IgD-negative memory B cell (primary cell): ENCODE measurements around the gene LRPPRC. TPM values are rescaled to one million over a fixed set of nuclear protein-coding genes. Genes with fewer than 3 reads are reported as not detected.
"Not testable (repeated sequence)": the region's sequence is repeated elsewhere in the genome, so short reads cannot be mapped to it uniquely, and the experiment has no call there.

Experiments
- H3K27ac Mint-ChIP-seq, 3 donors: one replicate each; pipeline ENCODE4 v1.8.0; 2020 to 2022; ENCODE audit warnings: mild to moderate bottlenecking in 3 of 3, mixed read lengths in 3 of 3, moderate library complexity in 1 of 3
- H3K27me3 Mint-ChIP-seq: one replicate; pipeline ENCODE4 v1.8.0; 2021; ENCODE audit warnings: mixed read lengths
- H3K36me3 Mint-ChIP-seq: one replicate; pipeline ENCODE4 v1.8.0; 2020; ENCODE audit warnings: mild to moderate bottlenecking, mixed read lengths
- H3K4me1 Mint-ChIP-seq, 3 donors: one replicate each; pipeline ENCODE4 v1.8.0; 2020 to 2022; ENCODE audit warnings: mixed read lengths in 3 of 3, mild to moderate bottlenecking in 1 of 3
- H3K4me3 Mint-ChIP-seq, 4 donors: one replicate each; pipeline ENCODE4 v1.8.0; 2020 to 2022; ENCODE audit warnings: mild to moderate bottlenecking in 4 of 4, mixed read lengths in 4 of 4, moderate library complexity in 3 of 4
- H3K9me3 Mint-ChIP-seq, 3 donors: one replicate each; pipeline ENCODE4 v1.8.0; 2020 to 2021; ENCODE audit warnings: mixed read lengths in 3 of 3, mild to moderate bottlenecking in 1 of 3
- polyA plus RNA-seq: library from polyadenylated mRNA; unstranded; fragments of 300-500 nt; fragmentation: Illumina TruSeq; gene quantifications from one replicate; pipeline ENCODE4 v1.2.3, GENCODE V29; 2021

The LRPPRC gene
- 36.5 TPM for polyA plus RNA-seq

DNA sequence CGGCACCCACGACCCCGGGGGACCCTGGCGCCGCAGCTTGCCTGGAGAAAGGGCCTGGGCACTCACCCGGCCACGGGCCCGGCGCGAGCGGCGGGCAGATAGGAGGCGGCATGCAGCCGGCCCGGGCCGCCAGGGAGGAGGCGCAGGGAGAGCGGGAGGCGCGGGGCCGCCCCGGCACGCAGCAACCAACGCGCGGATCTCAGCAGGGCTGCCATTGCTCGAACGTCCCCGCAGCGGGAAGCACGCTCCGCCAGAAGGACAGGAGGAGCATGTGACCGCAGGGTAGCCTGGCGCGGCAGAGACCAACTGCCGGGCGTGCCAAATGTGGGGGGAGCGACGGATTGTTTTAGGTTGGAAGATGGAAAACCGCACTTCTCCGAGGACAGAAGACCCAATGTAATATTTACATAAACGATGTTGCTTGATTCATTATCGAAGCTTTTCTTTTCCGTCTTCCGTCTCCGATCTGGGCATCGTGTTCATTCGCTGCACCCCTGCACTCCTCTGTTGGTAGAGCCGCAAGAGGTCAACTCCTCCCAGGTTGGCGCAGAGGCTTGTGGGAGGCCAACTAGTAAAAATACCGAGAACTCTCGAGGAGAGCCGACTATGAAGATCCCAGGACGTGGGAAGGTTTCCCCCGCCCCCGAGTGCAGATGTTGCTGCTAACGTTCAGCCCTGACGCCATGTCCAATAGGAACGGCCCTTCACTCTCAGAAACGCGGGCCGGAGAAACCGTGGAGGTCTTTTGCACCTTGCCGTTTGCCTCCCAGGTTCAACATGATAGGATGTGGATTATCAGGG, at the start of gene LRPPRC:
Gene LRPPRC, minus strand, starts transcription at position 257 of the 801 bp plus-strand sequence. Its CDS starts 42 bp downstream, at position 215.
- Mint-ChIP-seq H3K9me3 (no peaks in the 10 kb centered on the region), H3K4me3 (peak within 1 kb of the TSS; percentile 87 to 96 (median 96)), H3K36me3 (no peaks in the 10 kb centered on the region), H3K4me1 (peaks cover 30 to 41% (median 40%) of the 10 kb centered on the region in 3 donors), H3K27me3 (no peaks in the 10 kb centered on the region), H3K27ac (peak within 1 kb of the TSS; percentile 76 to 99 (median 98))

DNA sequence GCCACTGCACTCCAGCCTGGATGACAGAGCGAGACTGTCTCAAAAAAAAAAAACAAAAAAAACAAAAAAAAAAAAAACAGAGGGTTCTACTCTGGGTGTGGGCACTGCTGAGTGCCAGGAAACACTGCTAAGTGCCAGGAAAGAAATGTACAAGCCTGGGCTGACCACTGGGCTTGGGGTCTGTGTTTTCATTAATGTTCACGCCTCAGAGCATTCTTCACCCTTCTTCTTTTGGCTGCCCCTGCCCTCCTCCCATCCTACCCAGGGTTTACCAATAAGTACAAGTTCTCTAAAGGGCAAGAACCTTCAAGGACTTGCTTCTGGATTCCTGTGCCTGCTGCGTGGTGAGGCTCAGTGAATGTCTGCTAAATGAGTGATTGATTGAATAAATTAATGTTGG, 49.3 kb upstream of the LRPPRC start:
- peaks cover 0 to 3% (median 0%) of the 10 kb centered on the region in 3 donors for H3K4me1 Mint-ChIP-seq
- H3K9me3 Mint-ChIP-seq = peaks cover 0 to 2% (median 0%) of the 10 kb centered on the region in 3 donors
- H3K4me3 Mint-ChIP-seq = peak overlapping the region in 1 of 4 donors; percentile 23
- H3K27ac Mint-ChIP-seq = no peak overlapping the region
- H3K36me3 Mint-ChIP-seq = no peaks in the 10 kb centered on the region
- peaks cover 2% of the 10 kb centered on the region for H3K27me3 Mint-ChIP-seq

GRCh38 chr2:44044281-44044720, 48.5 kb upstream of the LRPPRC start:
- H3K4me1 Mint-ChIP-seq = peaks cover 0 to 3% (median 0%) of the 10 kb centered on the region in 3 donors
- peaks cover 2% of the 10 kb centered on the region for H3K27me3 Mint-ChIP-seq
- no peak overlapping the region for H3K4me3 Mint-ChIP-seq
- H3K36me3 Mint-ChIP-seq = no peaks in the 10 kb centered on the region
- H3K9me3 Mint-ChIP-seq = peaks cover 0 to 2% (median 0%) of the 10 kb centered on the region in 3 donors
- peak overlapping the region in 1 of 3 donors; percentile 47 for H3K27ac Mint-ChIP-seq

DNA sequence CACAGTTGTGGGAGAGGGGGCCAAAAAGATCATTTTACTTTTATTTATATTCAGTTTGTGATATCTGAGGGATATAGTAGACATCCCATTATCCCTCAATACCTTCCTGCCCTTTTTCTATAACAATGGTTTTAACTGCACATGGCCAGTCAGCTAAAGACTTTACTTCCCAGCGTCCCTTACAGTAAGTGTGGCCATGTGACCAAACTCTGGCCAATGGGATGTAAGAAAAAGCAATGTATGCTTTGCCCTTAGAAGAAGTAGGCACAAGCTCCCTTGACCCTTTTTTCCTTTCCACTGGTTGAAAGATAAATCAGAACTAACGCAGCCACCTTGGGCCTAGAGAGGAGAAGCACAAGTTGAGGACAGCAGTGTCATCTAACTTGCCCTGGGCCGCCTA, 44.6 kb upstream of the LRPPRC start:
- H3K4me3 Mint-ChIP-seq = no peak overlapping the region
- no peaks in the 10 kb centered on the region for H3K9me3 Mint-ChIP-seq
- peaks cover 0 to 3% (median 0%) of the 10 kb centered on the region in 3 donors for H3K4me1 Mint-ChIP-seq
- no peaks in the 10 kb centered on the region for H3K36me3 Mint-ChIP-seq
- H3K27ac Mint-ChIP-seq = no peak overlapping the region
- peaks cover 2% of the 10 kb centered on the region for H3K27me3 Mint-ChIP-seq

DNA sequence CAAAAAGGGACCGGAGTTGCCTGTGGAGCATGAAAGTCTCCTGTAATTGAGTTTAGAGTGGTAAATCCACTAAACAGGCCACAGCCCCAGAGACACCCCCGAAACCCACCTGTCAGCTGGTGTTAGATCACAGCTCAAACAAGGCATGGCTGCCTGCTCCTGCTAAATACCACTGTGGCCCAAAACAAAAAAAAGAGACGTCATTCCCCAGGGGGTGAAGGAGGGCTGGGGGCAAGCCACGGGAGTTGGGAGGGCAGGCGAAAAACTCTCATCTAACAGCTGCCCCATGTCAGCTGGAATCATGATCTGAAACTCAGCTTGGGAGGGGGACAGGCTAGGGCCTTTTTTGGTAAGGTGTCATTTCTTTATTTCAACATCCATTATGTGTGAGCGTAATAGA, 42.5 kb upstream of the LRPPRC start:
- no peaks in the 10 kb centered on the region for H3K9me3 Mint-ChIP-seq
- no peak overlapping the region for H3K27ac Mint-ChIP-seq
- peaks cover 2% of the 10 kb centered on the region for H3K27me3 Mint-ChIP-seq
- no peaks in the 10 kb centered on the region for H3K36me3 Mint-ChIP-seq
- H3K4me1 Mint-ChIP-seq = no peaks in the 10 kb centered on the region
- peak overlapping the region in 1 of 4 donors; percentile 4 for H3K4me3 Mint-ChIP-seq

DNA sequence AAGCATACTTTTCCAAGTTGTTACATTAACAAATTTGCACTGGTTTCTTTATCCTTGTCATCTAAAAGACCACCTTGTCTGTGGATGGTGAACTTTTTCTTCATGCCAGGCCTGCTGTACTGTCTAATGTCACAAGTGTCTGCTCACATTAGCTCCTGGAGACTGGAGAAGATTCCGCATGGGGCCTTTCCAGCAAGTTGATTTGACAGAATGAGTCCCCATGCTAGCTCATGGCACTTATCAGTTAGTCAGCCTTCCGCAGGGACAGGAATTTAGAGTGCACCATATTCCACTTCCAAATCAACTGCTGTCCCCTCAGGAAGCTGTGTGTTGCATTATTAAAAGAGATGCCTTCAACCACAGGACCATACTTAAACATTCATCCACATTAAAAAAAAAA, 41.4 kb upstream of the LRPPRC start:
- Mint-ChIP-seq H3K36me3 (no peaks in the 10 kb centered on the region), H3K4me1 (no peaks in the 10 kb centered on the region), H3K4me3 (no peak overlapping the region), H3K9me3 (no peaks in the 10 kb centered on the region), H3K27me3 (peaks cover 2% of the 10 kb centered on the region), H3K27ac (no peak overlapping the region)

GRCh38 chr2:44033947-44034346, 38.2 kb upstream of the LRPPRC start:
- peaks cover 0 to 2% (median 0%) of the 10 kb centered on the region in 3 donors for H3K9me3 Mint-ChIP-seq
- H3K4me3 Mint-ChIP-seq = no peak overlapping the region
- H3K27me3 Mint-ChIP-seq = no peaks in the 10 kb centered on the region
- H3K36me3 Mint-ChIP-seq = no peaks in the 10 kb centered on the region
- peaks cover 0 to 1% (median 0%) of the 10 kb centered on the region in 3 donors for H3K4me1 Mint-ChIP-seq
- H3K27ac Mint-ChIP-seq = no peak overlapping the region

DNA sequence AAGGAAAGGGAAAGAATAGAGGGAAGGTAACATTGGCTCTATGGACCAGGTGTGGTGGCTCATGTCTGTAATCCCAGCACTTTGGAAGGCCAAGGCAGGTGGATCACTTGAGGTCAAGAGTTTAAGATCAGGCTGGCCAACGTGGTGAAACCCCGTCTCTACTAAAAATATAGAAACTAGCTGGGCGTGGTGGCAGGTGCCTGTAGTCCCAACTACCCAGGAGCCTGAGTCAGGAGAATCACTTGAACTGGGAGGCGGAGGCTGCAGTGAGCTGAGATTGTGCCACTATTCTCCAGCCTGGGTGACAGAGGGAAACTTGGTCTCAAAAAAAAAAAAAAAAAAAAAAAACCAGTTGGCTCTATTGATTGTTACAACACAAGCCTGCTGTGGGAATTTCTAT, 31.3 kb upstream of the LRPPRC start:
- H3K36me3 Mint-ChIP-seq, H3K9me3 Mint-ChIP-seq, H3K4me1 Mint-ChIP-seq, H3K27me3 Mint-ChIP-seq, H3K27ac Mint-ChIP-seq, H3K4me3 Mint-ChIP-seq: not testable (repeated sequence)

GRCh38 chr2:44016282-44016681, 20.5 kb upstream of the LRPPRC start:
- H3K27ac Mint-ChIP-seq = no peak overlapping the region
- no peaks in the 10 kb centered on the region for H3K4me1 Mint-ChIP-seq
- H3K27me3 Mint-ChIP-seq = peaks cover 16% of the 10 kb centered on the region
- no peak overlapping the region for H3K4me3 Mint-ChIP-seq
- H3K36me3 Mint-ChIP-seq = peaks cover 3% of the 10 kb centered on the region
- peaks cover 0 to 2% (median 0%) of the 10 kb centered on the region in 3 donors for H3K9me3 Mint-ChIP-seq

DNA sequence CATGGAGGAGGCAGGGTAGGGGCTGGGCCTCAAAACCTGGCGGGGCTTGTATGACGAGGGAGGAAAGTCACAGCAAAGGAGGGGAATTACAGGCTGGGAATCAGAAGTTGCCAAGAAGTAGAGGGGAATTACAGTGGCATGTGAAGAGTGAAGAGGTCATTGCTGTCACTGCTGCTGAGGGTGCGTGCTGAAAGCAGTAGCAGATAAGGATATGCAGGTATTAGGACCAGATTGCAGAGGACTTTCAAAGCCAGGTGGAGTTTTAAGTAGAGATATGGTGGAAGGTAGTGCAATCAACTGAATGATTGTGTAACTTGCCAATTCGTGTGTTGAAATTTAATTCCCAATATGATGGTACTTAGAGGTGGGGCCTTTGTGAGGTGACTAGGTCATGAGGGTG, 19.4 kb upstream of the LRPPRC start:
- H3K9me3 Mint-ChIP-seq = peaks cover 0 to 2% (median 0%) of the 10 kb centered on the region in 3 donors
- H3K27ac Mint-ChIP-seq = no peak overlapping the region

GRCh38 chr2:44013205-44013604, 17.4 kb upstream of the LRPPRC start:
- not testable (repeated sequence) for H3K4me3 Mint-ChIP-seq, H3K36me3 Mint-ChIP-seq, H3K4me1 Mint-ChIP-seq, H3K27ac Mint-ChIP-seq, H3K9me3 Mint-ChIP-seq
- peaks cover 16% of the 10 kb centered on the region for H3K27me3 Mint-ChIP-seq

More for the DNA sequence above, 19.4 kb upstream of the LRPPRC start:
- Mint-ChIP-seq H3K36me3 (peaks cover 3% of the 10 kb centered on the region), H3K4me3 (no peak overlapping the region), H3K4me1 (no peaks in the 10 kb centered on the region), H3K27me3 (peaks cover 16% of the 10 kb centered on the region)

- H3K9me3 Mint-ChIP-seq = peaks cover 0 to 2% (median 0%) of the 10 kb centered on the region in 3 donors
- no peak overlapping the region for H3K4me3 Mint-ChIP-seq
- peaks cover 9% of the 10 kb centered on the region for H3K27me3 Mint-ChIP-seq
- H3K4me1 Mint-ChIP-seq = peaks cover 5 to 10% (median 7%) of the 10 kb centered on the region in 3 donors
- H3K36me3 Mint-ChIP-seq = peaks cover 3% of the 10 kb centered on the region
- peak overlapping the region in 1 of 3 donors; percentile 47 for H3K27ac Mint-ChIP-seq
These were observed 14.5 kb upstream of the LRPPRC start for GRCh38 chr2:44010266-44010665.

DNA sequence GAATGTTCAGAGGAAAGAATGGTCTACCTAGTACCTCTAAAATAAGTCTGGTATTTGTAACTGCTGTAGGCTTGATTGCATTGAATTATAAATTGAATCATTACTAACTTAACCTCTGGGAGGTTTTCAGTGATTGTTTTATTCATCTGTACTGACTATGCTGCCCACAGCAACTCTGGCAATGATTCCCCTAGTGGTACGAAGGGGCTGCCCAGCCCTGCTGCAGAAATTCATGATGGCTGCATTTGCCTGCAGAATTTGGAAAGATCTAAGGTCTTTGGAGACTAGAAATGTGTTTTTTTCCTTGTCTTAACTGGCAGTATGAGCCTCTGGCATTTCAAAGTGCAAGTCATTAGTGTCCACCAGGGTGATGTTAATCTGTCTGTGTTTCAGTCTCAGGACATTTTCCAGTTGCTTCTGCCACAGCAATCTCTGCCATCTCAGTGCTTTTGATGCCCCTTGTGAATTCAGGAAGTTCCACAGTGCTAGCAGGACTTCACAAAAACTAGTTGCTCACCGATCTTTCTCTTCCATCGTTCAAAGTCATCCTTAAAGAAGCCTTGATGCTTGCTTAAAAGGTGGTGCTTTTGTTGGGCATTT, 13.4 kb upstream of the LRPPRC start:
- Mint-ChIP-seq H3K9me3 (peaks cover 0 to 2% (median 0%) of the 10 kb centered on the region in 3 donors), H3K27ac (no peak overlapping the region), H3K36me3 (peaks cover 3% of the 10 kb centered on the region), H3K4me1 (peaks cover 15 to 16% (median 15%) of the 10 kb centered on the region in 3 donors), H3K4me3 (peak overlapping the region in 1 of 4 donors; percentile 29), H3K27me3 (peaks cover 8% of the 10 kb centered on the region)

DNA sequence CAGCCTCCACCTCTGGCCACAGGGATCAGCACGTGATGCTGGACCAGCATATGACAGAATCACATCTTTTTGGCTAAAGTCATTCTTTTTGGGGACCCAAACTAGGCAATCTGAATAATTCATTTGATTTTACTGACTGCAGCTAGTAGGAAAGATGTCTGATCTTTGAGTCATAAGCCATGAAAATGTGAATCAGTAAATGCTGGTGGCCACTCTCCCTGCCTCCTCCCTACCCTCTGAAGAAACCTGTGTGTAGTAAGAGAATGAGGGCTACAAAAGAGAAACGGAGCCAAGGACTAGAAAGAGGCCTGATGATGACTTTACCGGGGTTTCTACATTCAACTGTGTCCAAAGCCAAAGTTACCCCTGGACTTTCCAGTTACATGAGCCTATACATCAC, 10.1 kb upstream of the LRPPRC start:
- Mint-ChIP-seq H3K4me1 (peaks cover 15 to 17% (median 16%) of the 10 kb centered on the region in 3 donors), H3K27ac (no peak overlapping the region), H3K36me3 (no peaks in the 10 kb centered on the region), H3K9me3 (no peaks in the 10 kb centered on the region), H3K27me3 (no peaks in the 10 kb centered on the region), H3K4me3 (peak overlapping the region in 1 of 4 donors; percentile 84)

GRCh38 chr2:44004735-44005602, 9.2 kb upstream of the LRPPRC start:
- H3K27ac Mint-ChIP-seq = peak overlapping the region in 1 of 3 donors; percentile 80
- H3K4me3 Mint-ChIP-seq = peak overlapping the region; percentile 21 to 84 (median 49)
- no peaks in the 10 kb centered on the region for H3K9me3 Mint-ChIP-seq
- peaks cover 15 to 17% (median 16%) of the 10 kb centered on the region in 3 donors for H3K4me1 Mint-ChIP-seq
- H3K27me3 Mint-ChIP-seq = no peaks in the 10 kb centered on the region
- no peaks in the 10 kb centered on the region for H3K36me3 Mint-ChIP-seq
